ENCODE results near the gene KCNN1. TPM values are rescaled to one million over a fixed set of nuclear protein-coding genes. Genes with fewer than 3 reads are reported as not detected.

Gene KCNN1
- total RNA-seq, 4 donors from 2014 or later: not detected

DNA sequence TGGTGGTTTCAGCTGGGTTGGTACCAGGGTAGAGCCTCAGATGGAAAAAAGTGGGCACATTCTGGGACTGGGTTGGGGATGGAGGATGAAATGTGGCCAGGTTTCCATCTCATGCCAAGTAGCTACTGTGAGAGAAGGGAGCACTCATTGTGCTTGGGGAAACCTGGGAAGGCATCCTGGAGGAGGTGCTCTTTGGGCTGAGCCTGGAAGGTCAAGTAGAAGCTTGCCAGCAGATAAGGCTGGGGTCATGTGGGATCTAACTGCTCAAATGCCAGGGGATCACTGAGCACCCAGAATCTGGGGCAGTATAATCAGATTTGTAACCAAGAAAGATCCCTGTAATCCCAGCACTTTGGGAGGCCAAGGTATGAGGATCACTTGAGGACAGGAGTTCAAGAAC is 9.0 kb upstream of the KCNN1 start:
- no peaks in the 10 kb centered on the region for H3K36me3 ChIP-seq
- intact Hi-C loops (cut with DNase I; ENCODE audit: low total_unique reads): no loop called here
- ATAC-seq (no peak), DNase-seq (no peak)
- H3K4me3 ChIP-seq: no peak overlapping the region
- TF ChIP-seq, protein P1, sequence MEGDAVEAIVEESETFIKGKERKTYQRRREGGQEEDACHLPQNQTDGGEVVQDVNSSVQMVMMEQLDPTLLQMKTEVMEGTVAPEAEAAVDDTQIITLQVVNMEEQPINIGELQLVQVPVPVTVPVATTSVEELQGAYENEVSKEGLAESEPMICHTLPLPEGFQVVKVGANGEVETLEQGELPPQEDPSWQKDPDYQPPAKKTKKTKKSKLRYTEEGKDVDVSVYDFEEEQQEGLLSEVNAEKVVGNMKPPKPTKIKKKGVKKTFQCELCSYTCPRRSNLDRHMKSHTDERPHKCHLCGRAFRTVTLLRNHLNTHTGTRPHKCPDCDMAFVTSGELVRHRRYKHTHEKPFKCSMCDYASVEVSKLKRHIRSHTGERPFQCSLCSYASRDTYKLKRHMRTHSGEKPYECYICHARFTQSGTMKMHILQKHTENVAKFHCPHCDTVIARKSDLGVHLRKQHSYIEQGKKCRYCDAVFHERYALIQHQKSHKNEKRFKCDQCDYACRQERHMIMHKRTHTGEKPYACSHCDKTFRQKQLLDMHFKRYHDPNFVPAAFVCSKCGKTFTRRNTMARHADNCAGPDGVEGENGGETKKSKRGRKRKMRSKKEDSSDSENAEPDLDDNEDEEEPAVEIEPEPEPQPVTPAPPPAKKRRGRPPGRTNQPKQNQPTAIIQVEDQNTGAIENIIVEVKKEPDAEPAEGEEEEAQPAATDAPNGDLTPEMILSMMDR (IDR thresholded peaks at IDR 0.05 in 4 of 5, conservative IDR thresholded peaks at IDR 0.05 in 1 of 5): no peak
- TF ChIP-seq POLR2A (IDR thresholded peaks at IDR 0.05): no peak
- H3K27ac ChIP-seq: no peak overlapping the region
- no peaks in the 10 kb centered on the region for H3K9me3 ChIP-seq
- H3K4me1 ChIP-seq: no peaks in the 10 kb centered on the region
- in situ Hi-C loops (cut with MboI; ENCODE audit: low sequenced_read_pairs in 4 of 4): no loop called here
- H3K27me3 ChIP-seq: peaks cover 38 to 54% (median 43%) of the 10 kb centered on the region in 3 donors

DNA sequence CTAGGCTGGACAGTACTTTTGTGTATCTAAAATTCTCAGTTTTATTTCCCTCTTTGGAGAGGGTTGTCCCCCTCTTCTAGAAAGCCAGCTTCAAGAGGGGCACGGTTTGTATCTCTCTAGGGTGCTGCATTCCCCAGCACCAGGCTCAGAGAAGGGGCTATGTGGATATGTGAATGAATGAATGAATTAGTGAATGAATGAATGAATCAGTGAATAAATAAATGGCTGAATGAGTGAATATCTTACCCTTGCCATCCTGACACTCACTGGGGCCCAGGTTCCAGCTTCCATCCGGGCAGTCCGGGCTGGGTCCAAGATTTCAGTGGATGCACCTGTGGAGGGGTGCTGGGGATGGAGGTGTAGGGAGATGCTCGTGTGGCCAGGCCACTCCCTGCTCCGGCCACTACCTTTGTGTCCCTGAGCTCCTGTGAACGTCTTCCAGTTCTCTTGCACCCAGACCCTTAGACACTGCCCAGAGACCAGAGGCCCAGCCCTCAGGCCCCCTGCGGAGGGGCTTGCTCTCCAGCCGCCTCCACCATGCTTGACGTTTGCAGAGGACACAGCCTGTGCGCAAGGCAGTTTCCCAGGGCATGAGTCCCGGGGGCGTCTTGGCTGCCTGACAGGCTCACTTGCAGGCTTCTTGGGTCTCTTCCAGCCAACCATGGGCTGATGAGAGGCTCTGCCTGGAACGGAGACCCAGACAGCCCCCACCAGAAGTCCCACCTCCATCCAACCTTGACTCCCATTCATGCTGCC is 2.8 kb upstream of the KCNN1 start:
- H3K27me3 ChIP-seq: peaks cover 34 to 53% (median 40%) of the 10 kb centered on the region in 3 donors
- in situ Hi-C loops (cut with MboI; ENCODE audit: low sequenced_read_pairs in 4 of 4): no loop called here
- TF ChIP-seq POLR2A (IDR thresholded peaks at IDR 0.05): no peak
- TF ChIP-seq, protein P1 (IDR thresholded peaks at IDR 0.05 in 4 of 5, conservative IDR thresholded peaks at IDR 0.05 in 1 of 5): no peak

DNA sequence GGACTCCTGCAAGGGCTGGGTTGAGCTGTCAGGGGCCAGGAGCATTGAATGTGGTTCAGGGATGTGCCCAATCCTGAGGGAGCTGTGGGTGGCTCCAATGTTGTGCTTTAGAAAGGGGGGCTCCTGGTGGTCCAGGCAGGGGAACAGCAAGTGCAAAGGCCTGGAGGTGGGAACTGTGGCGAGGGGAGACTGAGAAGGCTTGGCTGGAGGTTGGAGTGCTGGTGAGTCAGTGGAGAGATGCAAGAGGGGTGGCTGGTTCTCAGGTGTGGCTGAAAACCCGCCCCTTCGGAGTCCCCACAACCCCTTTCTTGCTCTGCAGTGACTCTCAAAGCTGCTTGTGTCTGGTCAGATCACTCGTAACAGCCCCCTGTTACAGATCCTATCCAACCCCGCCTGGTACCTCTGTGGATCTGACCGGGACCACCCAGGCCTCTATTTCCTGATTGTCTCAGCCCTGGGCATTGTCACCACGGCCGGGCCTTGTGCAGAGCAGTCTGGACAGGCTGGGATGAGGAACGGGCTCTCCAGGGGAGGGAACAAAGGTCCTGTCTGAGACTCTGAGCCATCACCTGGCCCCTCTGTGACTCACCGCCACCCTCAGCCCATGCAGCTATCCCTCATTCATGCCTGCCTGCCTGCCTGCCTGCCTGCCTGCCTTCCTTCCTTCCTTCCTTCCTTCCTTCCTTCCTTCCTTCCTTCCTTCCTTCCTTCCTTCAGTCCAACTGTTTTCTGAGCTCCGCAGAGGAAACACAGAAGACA is 1.4 kb upstream of the KCNN1 start:
- intact Hi-C loops (cut with DNase I; ENCODE audit: low total_unique reads) (no loop called here), in situ Hi-C loops (cut with MboI; ENCODE audit: low sequenced_read_pairs in 4 of 4) (no loop called here)
- TF ChIP-seq POLR2A (IDR thresholded peaks at IDR 0.05): no peak
- TF ChIP-seq, protein P1 (IDR thresholded peaks at IDR 0.05 in 4 of 5, conservative IDR thresholded peaks at IDR 0.05 in 1 of 5): no peak
- H3K27ac ChIP-seq: no peak overlapping the region
- no peaks in the 10 kb centered on the region for H3K4me1 ChIP-seq
- no peak overlapping the region for H3K4me3 ChIP-seq
- H3K36me3 ChIP-seq: no peaks in the 10 kb centered on the region
- no peaks in the 10 kb centered on the region for H3K9me3 ChIP-seq
- ATAC-seq (no peak), DNase-seq (no peak)
- peaks cover 34 to 53% (median 40%) of the 10 kb centered on the region in 3 donors for H3K27me3 ChIP-seq

More for the DNA sequence above, 2.8 kb upstream of the KCNN1 start:
- no peak for DNase-seq
- Histone ChIP-seq H3K27ac (no peak overlapping the region), H3K4me1 (no peaks in the 10 kb centered on the region), H3K36me3 (no peaks in the 10 kb centered on the region), H3K9me3 (no peaks in the 10 kb centered on the region), H3K4me3 (no peak overlapping the region)
- intact Hi-C loops (cut with DNase I; ENCODE audit: low total_unique reads): no loop called here
- ATAC-seq: no peak

DNA sequence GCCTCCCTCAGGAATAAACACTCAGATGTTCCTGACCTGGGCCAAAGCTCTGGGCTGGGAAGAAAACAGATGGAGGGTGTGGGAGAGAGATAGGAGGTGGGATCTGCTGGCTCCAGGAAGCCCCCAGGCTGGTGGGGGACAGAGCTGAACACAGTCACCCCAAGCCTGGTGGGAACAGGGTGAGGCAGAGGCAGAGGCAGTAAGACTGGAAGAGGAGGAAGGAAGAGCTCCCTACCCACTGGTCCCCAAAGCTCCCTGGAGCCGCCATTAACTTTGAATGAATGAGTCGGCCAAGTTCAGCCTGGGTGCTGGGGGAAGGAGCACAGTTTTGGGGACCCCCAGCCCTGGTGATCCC is 801 bp upstream of the KCNN1 start:
- in situ Hi-C loops (cut with MboI; ENCODE audit: low sequenced_read_pairs in 4 of 4): no loop called here
- no peaks in the 10 kb centered on the region for H3K4me1 ChIP-seq
- no peak overlapping the region for H3K4me3 ChIP-seq
- DNase-seq (no peak), ATAC-seq (no peak)
- H3K27ac ChIP-seq: no peak overlapping the region
- peaks cover 34 to 53% (median 40%) of the 10 kb centered on the region in 3 donors for H3K27me3 ChIP-seq
- intact Hi-C loops (cut with DNase I; ENCODE audit: low total_unique reads): no loop called here
- no peaks in the 10 kb centered on the region for H3K36me3 ChIP-seq
- no peaks in the 10 kb centered on the region for H3K9me3 ChIP-seq
- TF ChIP-seq, protein P1 (IDR thresholded peaks at IDR 0.05 in 4 of 5, conservative IDR thresholded peaks at IDR 0.05 in 1 of 5): no peak
- no peak for TF ChIP-seq POLR2A (IDR thresholded peaks at IDR 0.05)
